HCT116 (cell line): ENCODE results near the gene XAB2. TPM values are rescaled to one million over a fixed set of nuclear protein-coding genes. Genes with fewer than 3 reads are reported as not detected.

Experiments
- ATAC-seq: fragments of 200-7000 bp; cut with Tn5 transposase; 2 replicates; pipeline ENCODE4 v1.9.1; 2020; ENCODE audit warnings: mild to moderate bottlenecking, moderate library complexity
- BruUV-seq: library from RNA; stranded (reverse); fragments of 400-500 nt; replicated peaks from 2 replicates; lab custom pipeline; 2021; lab: Mats Ljungman, UMichigan
- CTCF ChIA-PET: fragments of 300-600 bp; sonication (Branson Sonifier 250); formaldehyde crosslinking; loops from one replicate; lab custom pipeline; 2021; ENCODE audit warnings: antibody characterized with exemption; lab: Charles Lee
- POLR2A ChIA-PET: fragments of 300-600, 350-600 bp; sonication (Branson Sonifier 250); formaldehyde crosslinking; loops from one replicate; lab custom pipeline; 2021; ENCODE audit warnings: antibody characterized with exemption; lab: Charles Lee
- RAD21 ChIA-PET, 2 experiments: fragments of 300-600 bp; sonication (Branson Sonifier 250); formaldehyde crosslinking; loops; one replicate each; lab custom pipeline; 2023; ENCODE audit warnings: low total read pairs in 2 of 2; ENCODE audit not compliant: uncharacterized antibody in 2 of 2, unreplicated experiment in 2 of 2, low non-redundant PET in 1 of 2; lab: Charles Lee
- DNase-seq: peaks from one replicate; pipeline ENCODE4 v3.0.0-alpha.2; 2010; ENCODE audit warnings: low read depth, low spot score
- H2AFZ ChIP-seq: fragments of 200-600 bp; shearing (Covaris generic), sonication (generic); 2 replicates; pipeline ENCODE4 v1.6.1; 2017; ENCODE audit warnings: low read depth, mixed run types, mixed read lengths, antibody characterized with exemption, low read length; ENCODE audit not compliant: poor library complexity, severe bottlenecking
- H3K27ac ChIP-seq: 2 replicates; pipeline ENCODE4 v1.5.1; 2012; ENCODE audit warnings: low read depth, low read length
- H3K27me3 ChIP-seq: fragments of 200-600 bp; sonication (generic); 2 replicates; pipeline ENCODE4 v1.6.1; 2016; ENCODE audit warnings: mixed run types, low read length, mixed read lengths; ENCODE audit not compliant: insufficient read depth
- H3K36me3 ChIP-seq, 2 experiments: fragments of 200-500 bp in 1 of 2; fragments of 200-600 bp in 1 of 2; sonication (Bioruptor generic) in 1 of 2; sonication (generic) in 1 of 2; 2 replicates each; pipeline versions ENCODE4 v1.5.1 to v1.6.1; 2014 to 2016; ENCODE audit warnings: low read length in 2 of 2, inconsistent platforms in 1 of 2, mixed read lengths in 1 of 2, mixed run types in 1 of 2; ENCODE audit not compliant: insufficient read depth in 2 of 2, control insufficient read depth in 1 of 2
- H3K4me1 ChIP-seq, 2 experiments: fragments of 200-600 bp in 1 of 2; sonication (generic) in 1 of 2; 2 replicates each; pipeline versions ENCODE4 v1.5.1 to v1.6.1; 2012 to 2017; ENCODE audit warnings: low read length in 2 of 2, inconsistent platforms in 1 of 2, mild to moderate bottlenecking in 1 of 2, mixed read lengths in 1 of 2, mixed run types in 1 of 2, moderate library complexity in 1 of 2; ENCODE audit not compliant: insufficient read depth in 2 of 2, control insufficient read depth in 1 of 2
- H3K4me2 ChIP-seq: fragments of 200-600 bp; sonication (generic); 2 replicates; pipeline ENCODE4 v1.6.1; 2017; ENCODE audit warnings: mixed run types, low read length, mixed read lengths
- H3K4me3 ChIP-seq, 2 experiments: fragments of 200-600 bp in 1 of 2; sonication (generic) in 1 of 2; replicated peaks in 1 of 2; 2 replicates each; pipeline ENCODE4 v1.5.1; 2011 to 2016; ENCODE audit warnings: low read length in 2 of 2, control low read depth in 1 of 2, low read depth in 1 of 2, mild to moderate bottlenecking in 1 of 2, mixed read lengths in 1 of 2, mixed run types in 1 of 2
- H3K79me2 ChIP-seq: fragments of 200-600 bp; sonication (generic); 2 replicates; pipeline ENCODE4 v1.6.1; 2017; ENCODE audit warnings: mild to moderate bottlenecking, mixed run types, low read length, moderate library complexity, mixed read lengths; ENCODE audit not compliant: insufficient read depth
- H3K9ac ChIP-seq: fragments of 200-600 bp; sonication (generic); 2 replicates; pipeline ENCODE4 v1.6.1; 2016; ENCODE audit warnings: low read length, mixed read lengths
- H3K9me2 ChIP-seq: fragments of 200-600 bp; sonication (generic), shearing (Covaris generic); 2 replicates; pipeline ENCODE4 v1.6.1; 2017; ENCODE audit warnings: mixed run types, mild to moderate bottlenecking, moderate library complexity; ENCODE audit not compliant: insufficient read depth
- H3K9me3 ChIP-seq, 2 experiments: fragments of 200-500 bp in 1 of 2; fragments of 200-600 bp in 1 of 2; sonication (Bioruptor generic) in 1 of 2; sonication (generic) in 1 of 2; 2 replicates each; pipeline ENCODE4 v1.6.1; 2014 to 2017; ENCODE audit warnings: low read length in 2 of 2, mixed read lengths in 2 of 2, inconsistent platforms in 1 of 2, low read depth in 1 of 2, mild to moderate bottlenecking in 1 of 2, mixed run types in 1 of 2, moderate library complexity in 1 of 2; ENCODE audit not compliant: control insufficient read depth in 1 of 2, insufficient read depth in 1 of 2
- H4K20me1 ChIP-seq: fragments of 200-600 bp; sonication (generic), shearing (Covaris generic); 2 replicates; pipeline ENCODE4 v1.6.1; 2017; ENCODE audit warnings: mixed run types, mild to moderate bottlenecking, moderate library complexity; ENCODE audit not compliant: insufficient read depth
- CEBPB ChIP-seq: IDR thresholded peaks from 2 replicates; pipeline ENCODE4 v1.6.1; 2012; ENCODE audit warnings: low read depth
- EGR1 ChIP-seq: IDR thresholded peaks from 2 replicates; pipeline ENCODE4 v1.6.1; 2012; ENCODE audit warnings: low read depth
- ELF1 ChIP-seq: IDR thresholded peaks from 2 replicates; pipeline ENCODE4 v1.6.1; 2012; ENCODE audit warnings: low read depth, borderline replicate concordance
- JUND ChIP-seq: IDR thresholded peaks from 2 replicates; pipeline ENCODE4 v1.6.1; 2012
- POLR2AphosphoS5 ChIP-seq: IDR thresholded peaks from 2 replicates; pipeline ENCODE4 v1.6.1; 2011; ENCODE audit warnings: mild to moderate bottlenecking, low read depth, low read length, moderate library complexity
- TCF7L2 ChIP-seq: IDR thresholded peaks from 2 replicates; pipeline ENCODE4 v1.7.0; 2011; ENCODE audit warnings: borderline replicate concordance, inconsistent platforms; ENCODE audit not compliant: insufficient read depth, insufficient read length; ENCODE audit errors: extremely low read depth
- YY1 ChIP-seq: IDR thresholded peaks from 2 replicates; pipeline ENCODE4 v1.6.1; 2011; ENCODE audit warnings: low read length, low read depth, moderate library complexity, mild to moderate bottlenecking; ENCODE audit not compliant: insufficient replicate concordance; ENCODE audit errors: extremely low read depth
- ZFX ChIP-seq: fragments of 450-650 bp; IDR thresholded peaks from 2 replicates; pipeline ENCODE4 v1.6.1; 2017
- intact Hi-C: fragments of 100-400 bp; cut with micrococcal nuclease; formaldehyde crosslinking; loops from 2 replicates; pipeline ENCODE4 v1.10.0; 2022
- total RNA-seq: library from RNA; stranded (reverse); gene quantifications from one replicate; pipeline ENCODE4 v1.2.1, GENCODE V29; 2021; ENCODE audit not compliant: unreplicated experiment
- TF ChIP-seq, protein P1 (sequence below), 3 experiments: fragments of 200-600 bp in 1 of 3; sonication (generic) in 1 of 3; IDR thresholded peaks in 2 of 3; conservative IDR thresholded peaks in 1 of 3; 2 replicates each; pipeline ENCODE4 v1.5.1; 2012 to 2017; ENCODE audit warnings: low read depth in 2 of 3, low read length in 2 of 3, antibody characterized with exemption in 1 of 3, borderline replicate concordance in 1 of 3, control low read depth in 1 of 3, mild to moderate bottlenecking in 1 of 3, mixed read lengths in 1 of 3, mixed run types in 1 of 3, moderate library complexity in 1 of 3; ENCODE audit not compliant: insufficient read depth in 1 of 3
- TF ChIP-seq, protein P2 (sequence below): IDR thresholded peaks from 2 replicates; pipeline ENCODE4 v1.6.1; 2012

The XAB2 gene
- total RNA-seq, 1 experiment from 2014 or later: 103 TPM

DNA sequence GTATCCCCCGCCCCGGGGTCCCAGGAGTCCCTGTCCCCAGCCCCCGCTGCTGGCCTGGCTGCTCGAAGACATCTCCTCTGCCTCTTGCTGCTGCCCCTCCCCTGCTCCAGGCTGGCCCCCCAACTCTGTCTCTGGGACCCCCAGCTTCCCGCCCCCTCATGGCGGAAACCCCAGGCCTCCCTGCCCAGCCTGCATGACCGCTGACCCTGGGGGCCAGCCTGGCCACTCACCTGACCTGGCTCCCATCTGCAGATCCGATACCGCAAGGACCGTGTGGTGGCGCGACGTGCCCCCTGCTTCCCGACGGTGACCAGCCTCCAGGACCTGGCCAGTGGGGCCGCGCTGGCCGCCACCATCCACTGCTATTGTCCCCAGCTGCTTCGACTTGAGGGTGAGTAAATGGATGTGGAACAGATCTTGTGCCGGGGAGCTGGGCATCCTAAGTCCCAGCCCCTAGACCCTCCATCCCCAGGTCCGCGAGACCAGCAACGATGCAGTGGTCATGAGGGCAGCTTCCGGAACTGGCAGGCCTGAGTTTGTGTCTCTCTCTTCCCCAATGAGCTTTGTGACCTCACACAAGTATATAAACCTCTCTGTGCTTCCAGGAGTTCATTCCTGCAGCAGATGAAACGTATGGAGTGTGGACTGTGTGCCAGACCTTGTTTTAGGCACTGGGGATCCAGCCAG, 21.3 kb downstream of the XAB2 start:
- no TSS peak for BruUV-seq
- Histone ChIP-seq H3K4me3 (no peak overlapping the region), H3K9ac (no peak overlapping the region), H3K27ac (no peak overlapping the region), H3K4me1 (peaks cover 4 to 26% of the 10 kb centered on the region in 2 experiments), H3K79me2 (peaks cover 9% of the 10 kb centered on the region; the same call in 1 of the 2 replicates), H3K4me2 (no peak overlapping the region), H3K9me2 (no peaks in the 10 kb centered on the region), H2AFZ (no peak overlapping the region), H4K20me1 (no peaks in the 10 kb centered on the region), H3K9me3 (no peaks in the 10 kb centered on the region), H3K36me3 (peaks cover 3 to 7% of the 10 kb centered on the region in 2 experiments), H3K27me3 (no peaks in the 10 kb centered on the region)
- RAD21 ChIA-PET: no interaction called here
- POLR2A ChIA-PET: no interaction called here
- ATAC-seq (no peak), DNase-seq (no peak)
- intact Hi-C loops: no loop called here
- CTCF ChIA-PET: interaction anchor here (1.2 kb wide), 1 partner anchor 39 kb away, joined by 4 read pairs; no protein-coding TSS in a partner anchor
- no peak for TF ChIP-seq YY1
- TF ChIP-seq ELF1: no peak
- no peak for TF ChIP-seq EGR1
- TF ChIP-seq, protein P1, sequence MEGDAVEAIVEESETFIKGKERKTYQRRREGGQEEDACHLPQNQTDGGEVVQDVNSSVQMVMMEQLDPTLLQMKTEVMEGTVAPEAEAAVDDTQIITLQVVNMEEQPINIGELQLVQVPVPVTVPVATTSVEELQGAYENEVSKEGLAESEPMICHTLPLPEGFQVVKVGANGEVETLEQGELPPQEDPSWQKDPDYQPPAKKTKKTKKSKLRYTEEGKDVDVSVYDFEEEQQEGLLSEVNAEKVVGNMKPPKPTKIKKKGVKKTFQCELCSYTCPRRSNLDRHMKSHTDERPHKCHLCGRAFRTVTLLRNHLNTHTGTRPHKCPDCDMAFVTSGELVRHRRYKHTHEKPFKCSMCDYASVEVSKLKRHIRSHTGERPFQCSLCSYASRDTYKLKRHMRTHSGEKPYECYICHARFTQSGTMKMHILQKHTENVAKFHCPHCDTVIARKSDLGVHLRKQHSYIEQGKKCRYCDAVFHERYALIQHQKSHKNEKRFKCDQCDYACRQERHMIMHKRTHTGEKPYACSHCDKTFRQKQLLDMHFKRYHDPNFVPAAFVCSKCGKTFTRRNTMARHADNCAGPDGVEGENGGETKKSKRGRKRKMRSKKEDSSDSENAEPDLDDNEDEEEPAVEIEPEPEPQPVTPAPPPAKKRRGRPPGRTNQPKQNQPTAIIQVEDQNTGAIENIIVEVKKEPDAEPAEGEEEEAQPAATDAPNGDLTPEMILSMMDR (IDR thresholded peaks at IDR 0.05 in 2 of 3, conservative IDR thresholded peaks at IDR 0.05 in 1 of 3; ENCODE audit: borderline replicate concordance in 1 of 3, insufficient read depth in 1 of 3, low read depth in 2 of 3, low read length in 2 of 3): no peak
- TF ChIP-seq JUND: no peak
- TF ChIP-seq POLR2AphosphoS5: no peak
- TF ChIP-seq, protein P2, sequence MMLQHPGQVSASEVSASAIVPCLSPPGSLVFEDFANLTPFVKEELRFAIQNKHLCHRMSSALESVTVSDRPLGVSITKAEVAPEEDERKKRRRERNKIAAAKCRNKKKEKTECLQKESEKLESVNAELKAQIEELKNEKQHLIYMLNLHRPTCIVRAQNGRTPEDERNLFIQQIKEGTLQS: no peak
- no peak for TF ChIP-seq ZFX
- no peak for TF ChIP-seq TCF7L2
- no peak for TF ChIP-seq CEBPB
